Esophagus muscularis mucosa (tissue), 4 donors: ENCODE results near the gene NUP210.

Source experiments
- EP300 ChIP-seq: sonication (generic); formaldehyde crosslinking; IDR thresholded peaks from one replicate; pipeline ENCODE4 v1.6.1; 2017; ENCODE audit warnings: antibody characterized with exemption
- POLR2A ChIP-seq: fragments of 450-650 bp; IDR thresholded peaks from one replicate; pipeline ENCODE4 v1.6.1; 2017; ENCODE audit warnings: antibody characterized with exemption, moderate library complexity, mild to moderate bottlenecking, low read depth
- TF ChIP-seq, protein P1 (sequence below), 3 experiments: fragments of 200-600 bp in 2 of 3; fragments of 450-650 bp in 1 of 3; sonication (generic) in 2 of 3; IDR thresholded peaks; one replicate each; pipeline ENCODE4 v1.5.1; 2017 to 2019; ENCODE audit warnings: antibody characterized with exemption in 3 of 3, mild to moderate bottlenecking in 2 of 3, moderate library complexity in 1 of 3

DNA sequence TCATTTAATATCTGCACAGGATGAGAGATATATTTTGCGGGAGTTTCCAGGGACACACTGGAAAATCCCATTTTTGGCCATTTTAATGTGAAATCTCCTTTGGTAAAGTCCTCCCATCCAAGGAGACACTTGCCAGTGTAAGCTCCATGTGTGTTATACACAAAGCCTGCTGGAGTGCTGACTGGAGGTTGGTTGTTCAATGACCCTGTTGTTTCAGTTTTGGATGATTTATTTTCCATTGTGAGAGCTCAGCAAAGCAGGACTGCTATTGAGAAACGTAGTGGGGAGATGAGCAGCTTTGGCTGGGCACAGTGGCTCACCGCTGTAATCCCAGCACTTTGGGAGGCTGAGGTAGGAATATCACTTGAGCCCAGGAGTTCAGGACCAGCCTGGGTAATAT, 127.7 kb downstream of the NUP210 start:
- TF ChIP-seq POLR2A (no peak), EP300 (no peak)
- TF ChIP-seq, protein P1, sequence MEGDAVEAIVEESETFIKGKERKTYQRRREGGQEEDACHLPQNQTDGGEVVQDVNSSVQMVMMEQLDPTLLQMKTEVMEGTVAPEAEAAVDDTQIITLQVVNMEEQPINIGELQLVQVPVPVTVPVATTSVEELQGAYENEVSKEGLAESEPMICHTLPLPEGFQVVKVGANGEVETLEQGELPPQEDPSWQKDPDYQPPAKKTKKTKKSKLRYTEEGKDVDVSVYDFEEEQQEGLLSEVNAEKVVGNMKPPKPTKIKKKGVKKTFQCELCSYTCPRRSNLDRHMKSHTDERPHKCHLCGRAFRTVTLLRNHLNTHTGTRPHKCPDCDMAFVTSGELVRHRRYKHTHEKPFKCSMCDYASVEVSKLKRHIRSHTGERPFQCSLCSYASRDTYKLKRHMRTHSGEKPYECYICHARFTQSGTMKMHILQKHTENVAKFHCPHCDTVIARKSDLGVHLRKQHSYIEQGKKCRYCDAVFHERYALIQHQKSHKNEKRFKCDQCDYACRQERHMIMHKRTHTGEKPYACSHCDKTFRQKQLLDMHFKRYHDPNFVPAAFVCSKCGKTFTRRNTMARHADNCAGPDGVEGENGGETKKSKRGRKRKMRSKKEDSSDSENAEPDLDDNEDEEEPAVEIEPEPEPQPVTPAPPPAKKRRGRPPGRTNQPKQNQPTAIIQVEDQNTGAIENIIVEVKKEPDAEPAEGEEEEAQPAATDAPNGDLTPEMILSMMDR (IDR thresholded peaks at IDR 0.05), result no peak
